Fibroblast of villous mesenchyme (primary cell): ENCODE measurements around the gene PKP1. TPM values are rescaled to one million over a fixed set of nuclear protein-coding genes. Genes with fewer than 3 reads are reported as not detected.

ENCODE experiments used
- DNase-seq: peaks from one replicate; pipeline ENCODE4 v3.0.0-alpha.2; 2010; ENCODE audit warnings: low read depth
- H3K4me3 ChIP-seq: 2 replicates; pipeline ENCODE4 v1.5.1; 2011; ENCODE audit warnings: low read depth, mild to moderate bottlenecking, low read length
- total RNA-seq: library from RNA; depleted of rRNA; stranded (reverse); fragments of >200 nt; gene quantifications from 2 replicates; pipeline ENCODE4 v1.2.3, GENCODE V29; 2012
- TF ChIP-seq, protein P1 (sequence below): IDR thresholded peaks from 2 replicates; pipeline ENCODE4 v1.5.1; 2012; ENCODE audit warnings: low read depth, mild to moderate bottlenecking, low read length; ENCODE audit not compliant: insufficient read depth

PKP1 gene
- total RNA-seq, 1 donor, result not detected

DNA sequence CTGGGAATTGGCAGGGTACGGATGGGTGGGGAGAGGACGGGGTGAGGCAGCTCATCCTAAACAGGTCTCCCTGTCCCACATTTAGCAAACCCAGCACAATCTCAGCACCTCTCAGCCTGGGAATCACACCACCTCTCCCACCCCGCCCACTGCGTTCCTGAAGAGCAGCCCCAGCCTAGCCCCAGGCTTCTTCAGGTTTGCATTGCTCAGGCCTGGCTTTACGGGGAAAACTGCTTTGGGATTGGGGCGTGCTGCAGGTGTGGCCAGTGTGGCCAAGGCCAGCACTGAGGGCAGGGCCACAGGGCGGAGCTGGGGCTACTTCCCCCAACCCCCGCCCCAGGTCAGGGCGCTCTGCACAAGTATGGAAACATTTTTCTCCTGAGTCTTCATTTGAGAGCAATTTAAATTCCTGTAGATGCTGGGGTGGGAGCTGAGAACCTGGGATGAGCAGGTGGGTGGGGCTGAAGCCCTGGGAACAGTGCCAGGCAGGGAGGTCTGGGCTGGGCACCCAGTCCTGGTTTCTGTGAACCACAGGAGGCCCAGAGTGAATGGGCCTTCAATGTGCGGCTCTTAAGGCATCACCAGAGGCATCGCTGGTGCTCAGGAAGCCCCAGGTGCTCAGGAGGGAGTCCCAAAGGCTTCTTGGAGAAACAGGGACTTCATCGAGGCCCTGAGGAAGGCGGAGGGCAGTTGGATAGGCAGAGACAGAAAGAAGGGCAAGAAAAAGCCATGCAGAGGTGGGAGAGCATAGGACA is 70.1 kb downstream of the PKP1 start:
- H3K4me3 ChIP-seq, result no peak overlapping the region
- TF ChIP-seq, protein P1, sequence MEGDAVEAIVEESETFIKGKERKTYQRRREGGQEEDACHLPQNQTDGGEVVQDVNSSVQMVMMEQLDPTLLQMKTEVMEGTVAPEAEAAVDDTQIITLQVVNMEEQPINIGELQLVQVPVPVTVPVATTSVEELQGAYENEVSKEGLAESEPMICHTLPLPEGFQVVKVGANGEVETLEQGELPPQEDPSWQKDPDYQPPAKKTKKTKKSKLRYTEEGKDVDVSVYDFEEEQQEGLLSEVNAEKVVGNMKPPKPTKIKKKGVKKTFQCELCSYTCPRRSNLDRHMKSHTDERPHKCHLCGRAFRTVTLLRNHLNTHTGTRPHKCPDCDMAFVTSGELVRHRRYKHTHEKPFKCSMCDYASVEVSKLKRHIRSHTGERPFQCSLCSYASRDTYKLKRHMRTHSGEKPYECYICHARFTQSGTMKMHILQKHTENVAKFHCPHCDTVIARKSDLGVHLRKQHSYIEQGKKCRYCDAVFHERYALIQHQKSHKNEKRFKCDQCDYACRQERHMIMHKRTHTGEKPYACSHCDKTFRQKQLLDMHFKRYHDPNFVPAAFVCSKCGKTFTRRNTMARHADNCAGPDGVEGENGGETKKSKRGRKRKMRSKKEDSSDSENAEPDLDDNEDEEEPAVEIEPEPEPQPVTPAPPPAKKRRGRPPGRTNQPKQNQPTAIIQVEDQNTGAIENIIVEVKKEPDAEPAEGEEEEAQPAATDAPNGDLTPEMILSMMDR, result no peak
- DNase-seq, result no peak

GRCh38 chr1:201354151-201354900 is 71.0 kb downstream of the PKP1 start:
- TF ChIP-seq, protein P1, result no peak
- no peak for DNase-seq
- no peak overlapping the region for H3K4me3 ChIP-seq

- no peak for DNase-seq
- H3K4me3 ChIP-seq, result no peak overlapping the region
- TF ChIP-seq, protein P1, result no peak
Measured at GRCh38 chr1:201354901-201355295, 71.6 kb downstream of the PKP1 start.

GRCh38 chr1:201355471-201355870 is 72.2 kb downstream of the PKP1 start:
- no peak for DNase-seq
- H3K4me3 ChIP-seq, result no peak overlapping the region
- TF ChIP-seq, protein P1, result no peak

DNA sequence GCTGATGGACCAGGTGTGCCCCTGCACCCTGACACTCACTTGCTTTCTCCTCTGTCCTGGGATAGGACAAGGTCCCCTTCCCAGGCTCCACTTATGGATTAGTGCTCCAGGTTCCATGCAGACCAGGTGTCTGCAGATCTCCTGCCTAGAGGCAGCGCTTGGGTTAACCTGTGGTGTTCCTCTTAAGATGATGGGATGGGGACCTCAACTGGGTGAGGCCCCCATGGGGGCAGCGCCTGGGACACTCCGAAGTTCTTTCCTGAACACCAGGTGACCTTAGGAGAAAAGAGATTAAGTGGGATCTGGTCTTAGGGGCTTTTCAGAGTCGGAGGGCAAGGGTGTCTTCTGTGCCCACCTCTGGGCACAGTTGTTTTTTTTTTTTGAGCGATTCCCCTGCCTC is 72.9 kb downstream of the PKP1 start:
- TF ChIP-seq, protein P1, result no peak
- DNase-seq, result no peak

DNA sequence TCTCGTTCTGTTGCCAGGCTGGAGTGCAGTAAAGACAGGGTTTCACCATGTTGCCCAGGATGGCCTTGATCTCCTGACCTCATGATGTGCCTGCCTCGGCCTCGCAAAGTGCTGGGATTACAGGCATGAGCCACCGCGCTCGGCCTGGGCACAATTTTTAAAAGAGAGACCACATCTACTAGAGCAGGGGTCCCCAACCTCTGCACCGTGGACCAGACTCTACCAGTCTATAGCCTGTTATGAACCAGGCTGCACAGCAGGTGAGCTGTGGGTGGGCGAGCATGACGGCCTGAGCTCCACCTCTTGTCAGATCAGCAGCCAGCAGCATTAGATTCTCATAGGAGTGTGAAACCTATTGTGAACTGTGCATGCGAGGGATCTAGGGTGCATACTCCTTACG is 73.4 kb downstream of the PKP1 start:
- TF ChIP-seq, protein P1, result no peak
- no peak for DNase-seq
- no peak overlapping the region for H3K4me3 ChIP-seq

More for the DNA sequence above, 72.9 kb downstream of the PKP1 start:
- no peak overlapping the region for H3K4me3 ChIP-seq
